Upper lobe of left lung (tissue), 6 donors: ENCODE data around the gene STMN1. TPM values are rescaled to one million over a fixed set of nuclear protein-coding genes. Genes with fewer than 3 reads are reported as not detected.

ENCODE experiments used
- ATAC-seq, 2 donors: fragments of 200-7000 bp; cut with Tn5 transposase; one replicate each; pipeline ENCODE4 v1.9.1; 2022; ENCODE audit warnings: mild to moderate bottlenecking in 2 of 2, moderate library complexity in 2 of 2; ENCODE audit not compliant: low FRiP score in 2 of 2
- DNase-seq, 2 donors: peaks; one replicate each; pipeline ENCODE4 v3.0.0-alpha.2; 2019 to 2020
- H3K27ac ChIP-seq, 4 donors: fragments of 200-600 bp; sonication (generic); one replicate each; pipeline ENCODE4 v1.5.1; 2016 to 2019
- H3K27me3 ChIP-seq, 4 donors: fragments of 200-600 bp; sonication (generic); one replicate each; pipeline ENCODE4 v1.5.1; 2017 to 2019
- H3K36me3 ChIP-seq, 4 donors: fragments of 200-600 bp; sonication (generic); one replicate each; pipeline ENCODE4 v1.5.1; 2016 to 2019
- H3K4me1 ChIP-seq, 4 donors: fragments of 200-600 bp; sonication (generic); one replicate each; pipeline ENCODE4 v1.5.1; 2018 to 2019
- H3K4me3 ChIP-seq, 4 donors: fragments of 200-600 bp; sonication (generic); one replicate each; pipeline ENCODE4 v1.5.1; 2017 to 2019; ENCODE audit warnings: mild to moderate bottlenecking in 2 of 4, moderate library complexity in 1 of 4
- H3K9me3 ChIP-seq, 4 donors: fragments of 200-600 bp; sonication (generic); one replicate each; pipeline ENCODE4 v1.5.1; 2018 to 2019
- EP300 ChIP-seq, 4 donors: sonication (generic); formaldehyde crosslinking; IDR thresholded peaks; one replicate each; pipeline ENCODE4 v1.5.1; 2017; ENCODE audit warnings: antibody characterized with exemption in 4 of 4, control low read depth in 2 of 4
- POLR2A ChIP-seq, 4 donors: fragments of 450-650 bp; IDR thresholded peaks; one replicate each; pipeline ENCODE4 v1.5.1; 2016 to 2017; ENCODE audit warnings: antibody characterized with exemption in 4 of 4, mild to moderate bottlenecking in 2 of 4
- POLR2AphosphoS5 ChIP-seq, 2 donors: sonication (generic); formaldehyde crosslinking; IDR thresholded peaks; one replicate each; pipeline ENCODE4 v1.5.1; 2017; ENCODE audit warnings: antibody characterized with exemption in 2 of 2
- WGBS, 2 donors: methylation state at CpG; one replicate each; pipeline ENCODE4 v1.1.5; 2017 to 2018; 5-methylcytosine and 5-hydroxymethylcytosine counted together
- total RNA-seq, 6 donors: library from RNA; depleted of rRNA in 4 of 6; stranded (reverse); fragments of >200 nt in 4 of 6; gene quantifications; one replicate each; pipeline versions ENCODE4 v1.1.0 to v1.2.1, GENCODE V29; 2016 to 2021
- TF ChIP-seq, protein P1 (sequence below), 6 experiments: fragments of 450-650 bp in 4 of 6; fragments of 200-600 bp in 2 of 6; sonication (generic) in 2 of 6; IDR thresholded peaks; one replicate each; pipeline ENCODE4 v1.5.1; 2016 to 2019; ENCODE audit warnings: antibody characterized with exemption in 6 of 6
- donor health status: DM: no; HTN: no; CAD: no; lungs with moderate emphysema.
- donor health status: DM: no; HTN: yes; CAD: no; lungs with severe emphysema.

Gene STMN1
- total RNA-seq, 6 donors from 2014 or later: 38.3 to 103 (median 52.2) TPM

DNA sequence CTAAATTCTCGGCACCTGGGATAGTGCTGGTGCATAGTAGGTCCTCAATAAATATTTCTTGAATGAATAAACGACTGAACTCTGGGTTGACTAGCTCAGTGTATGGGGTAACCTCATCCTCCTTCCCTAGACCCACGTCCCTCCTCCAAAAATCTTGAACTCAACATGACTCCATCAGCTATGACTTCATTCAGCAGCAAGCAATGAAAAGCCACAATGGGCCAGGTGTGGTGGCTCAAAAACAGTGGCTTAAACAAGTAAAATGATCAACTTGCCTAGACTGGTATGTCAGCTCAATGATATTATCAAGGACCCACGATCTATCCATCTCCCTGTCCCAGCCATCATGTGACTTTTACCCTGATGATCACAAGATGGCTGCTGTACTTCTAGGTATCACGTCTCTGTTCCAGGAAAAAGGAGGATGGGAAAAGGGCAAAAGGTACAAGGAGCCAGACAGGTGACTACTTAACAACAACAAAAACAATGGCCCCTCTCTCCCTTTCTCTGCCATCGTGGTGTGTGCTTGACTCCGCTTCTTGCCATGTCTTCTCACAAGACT is 17.7 kb downstream of the STMN1 start:
- Histone ChIP-seq H3K27ac (no peak overlapping the region), H3K27me3 (no peaks in the 10 kb centered on the region), H3K4me1 (peaks cover 6 to 20% (median 16%) of the 10 kb centered on the region in 4 donors), H3K4me3 (no peak overlapping the region), H3K9me3 (no peaks in the 10 kb centered on the region), H3K36me3 (no peaks in the 10 kb centered on the region)
- DNase-seq (no peak), ATAC-seq (no peak)
- WGBS, 2 donors: 81 to 83% methylated on average over 7 of the region's 7 CpGs
- TF ChIP-seq POLR2AphosphoS5 (IDR thresholded peaks at IDR 0.05) (no peak), POLR2A (IDR thresholded peaks at IDR 0.05) (no peak), EP300 (IDR thresholded peaks at IDR 0.05) (no peak)
- TF ChIP-seq, protein P1, sequence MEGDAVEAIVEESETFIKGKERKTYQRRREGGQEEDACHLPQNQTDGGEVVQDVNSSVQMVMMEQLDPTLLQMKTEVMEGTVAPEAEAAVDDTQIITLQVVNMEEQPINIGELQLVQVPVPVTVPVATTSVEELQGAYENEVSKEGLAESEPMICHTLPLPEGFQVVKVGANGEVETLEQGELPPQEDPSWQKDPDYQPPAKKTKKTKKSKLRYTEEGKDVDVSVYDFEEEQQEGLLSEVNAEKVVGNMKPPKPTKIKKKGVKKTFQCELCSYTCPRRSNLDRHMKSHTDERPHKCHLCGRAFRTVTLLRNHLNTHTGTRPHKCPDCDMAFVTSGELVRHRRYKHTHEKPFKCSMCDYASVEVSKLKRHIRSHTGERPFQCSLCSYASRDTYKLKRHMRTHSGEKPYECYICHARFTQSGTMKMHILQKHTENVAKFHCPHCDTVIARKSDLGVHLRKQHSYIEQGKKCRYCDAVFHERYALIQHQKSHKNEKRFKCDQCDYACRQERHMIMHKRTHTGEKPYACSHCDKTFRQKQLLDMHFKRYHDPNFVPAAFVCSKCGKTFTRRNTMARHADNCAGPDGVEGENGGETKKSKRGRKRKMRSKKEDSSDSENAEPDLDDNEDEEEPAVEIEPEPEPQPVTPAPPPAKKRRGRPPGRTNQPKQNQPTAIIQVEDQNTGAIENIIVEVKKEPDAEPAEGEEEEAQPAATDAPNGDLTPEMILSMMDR (IDR thresholded peaks at IDR 0.05): no peak

DNA sequence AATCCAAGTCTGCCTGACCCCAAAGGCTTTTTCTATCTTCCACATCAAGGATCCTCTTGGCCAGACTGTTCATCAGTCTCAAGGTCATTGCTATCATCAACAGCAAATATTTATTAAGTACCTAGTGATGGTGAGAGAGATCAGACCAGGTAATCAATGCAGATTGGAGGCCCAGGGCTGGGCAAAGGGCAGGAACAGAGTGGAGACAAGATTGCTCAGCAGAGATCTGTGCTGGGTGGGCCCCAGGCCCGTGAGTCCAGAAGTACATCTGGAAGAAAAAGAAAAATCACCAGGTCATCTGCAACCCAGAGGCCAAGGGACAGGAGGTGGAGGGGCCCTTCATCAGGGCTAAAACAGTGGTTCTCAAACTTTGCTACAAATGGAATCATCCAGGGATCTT is 20.6 kb downstream of the STMN1 start:
- WGBS, 2 donors: 68 to 80% methylated on average over 1 of the region's 1 CpG
- Histone ChIP-seq H3K27me3 (no peaks in the 10 kb centered on the region), H3K9me3 (no peaks in the 10 kb centered on the region), H3K27ac (no peak overlapping the region), H3K36me3 (no peaks in the 10 kb centered on the region), H3K4me3 (no peak overlapping the region), H3K4me1 (peaks cover 0 to 10% (median 4%) of the 10 kb centered on the region in 4 donors)
- TF ChIP-seq POLR2AphosphoS5 (IDR thresholded peaks at IDR 0.05) (no peak), POLR2A (IDR thresholded peaks at IDR 0.05) (no peak), EP300 (IDR thresholded peaks at IDR 0.05) (no peak)
- TF ChIP-seq, protein P1 (IDR thresholded peaks at IDR 0.05): no peak
- no peak for DNase-seq
- no peak for ATAC-seq

DNA sequence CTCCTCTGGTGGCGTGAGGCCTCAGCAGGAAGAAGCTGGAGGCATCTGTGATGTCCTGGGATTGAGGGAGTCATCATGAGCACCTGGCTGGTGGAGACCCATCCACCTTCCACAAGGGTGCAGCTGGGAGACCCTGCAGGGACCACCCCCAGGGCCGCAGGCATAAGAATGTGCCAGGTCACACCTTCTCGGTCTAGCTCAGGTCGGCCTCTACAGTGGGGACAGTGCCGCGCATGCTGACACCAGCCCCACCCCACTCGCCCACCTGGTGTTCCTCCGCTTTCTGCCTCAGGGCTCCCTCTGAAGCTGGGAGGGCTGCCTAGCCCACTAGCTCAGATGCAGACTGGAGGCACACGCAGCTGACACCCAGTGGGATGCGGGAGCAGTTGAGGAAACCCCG is 25.0 kb downstream of the STMN1 start:
- no peak for TF ChIP-seq POLR2AphosphoS5 (IDR thresholded peaks at IDR 0.05)
- TF ChIP-seq, protein P1 (IDR thresholded peaks at IDR 0.05): no peak
- TF ChIP-seq EP300 (IDR thresholded peaks at IDR 0.05): no peak
- no peak for TF ChIP-seq POLR2A (IDR thresholded peaks at IDR 0.05)
- Histone ChIP-seq H3K27me3 (no peaks in the 10 kb centered on the region), H3K4me1 (peaks cover 0 to 4% (median 3%) of the 10 kb centered on the region in 4 donors), H3K4me3 (no peak overlapping the region), H3K9me3 (no peaks in the 10 kb centered on the region), H3K36me3 (no peaks in the 10 kb centered on the region), H3K27ac (no peak overlapping the region)
- DNase-seq: no peak
- 87 to 100% methylated on average over 5 to 11 of the region's 11 CpGs for WGBS, 2 donors
- peak in 1 of 2 donors; percentile 10 for ATAC-seq

DNA sequence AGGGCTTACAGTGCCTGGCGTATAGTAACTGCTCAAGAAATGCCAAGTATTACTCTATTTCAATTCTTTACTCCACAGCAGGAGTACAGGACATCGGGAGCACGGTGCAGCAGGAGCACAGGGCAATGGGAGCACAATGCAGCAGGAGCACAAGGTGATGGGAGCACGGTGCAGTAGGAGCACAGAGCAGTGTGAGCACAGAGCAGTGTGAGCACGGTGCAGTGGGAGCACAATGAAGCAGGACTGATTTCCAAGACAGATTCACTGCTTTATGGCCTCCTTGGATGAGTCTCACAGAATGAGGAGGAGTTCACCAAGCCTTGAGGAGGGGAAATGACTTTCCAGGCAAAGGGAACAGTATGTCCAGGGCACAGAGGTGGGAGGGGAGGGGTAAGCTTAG is 25.7 kb downstream of the STMN1 start:
- ATAC-seq (no peak), DNase-seq (no peak)
- no peaks in the 10 kb centered on the region for H3K36me3 ChIP-seq
- H3K9me3 ChIP-seq: no peaks in the 10 kb centered on the region
- WGBS, 2 donors: 96 to 98% methylated on average over 5 of the region's 5 CpGs
- no peak overlapping the region for H3K4me3 ChIP-seq
- no peak for TF ChIP-seq POLR2AphosphoS5 (IDR thresholded peaks at IDR 0.05)
- TF ChIP-seq, protein P1 (IDR thresholded peaks at IDR 0.05): no peak
- TF ChIP-seq POLR2A (IDR thresholded peaks at IDR 0.05): no peak
- no peak for TF ChIP-seq EP300 (IDR thresholded peaks at IDR 0.05)
- no peaks in the 10 kb centered on the region for H3K27me3 ChIP-seq
- H3K27ac ChIP-seq: no peak overlapping the region
- H3K4me1 ChIP-seq: peaks cover 0 to 11% (median 8%) of the 10 kb centered on the region in 4 donors

DNA sequence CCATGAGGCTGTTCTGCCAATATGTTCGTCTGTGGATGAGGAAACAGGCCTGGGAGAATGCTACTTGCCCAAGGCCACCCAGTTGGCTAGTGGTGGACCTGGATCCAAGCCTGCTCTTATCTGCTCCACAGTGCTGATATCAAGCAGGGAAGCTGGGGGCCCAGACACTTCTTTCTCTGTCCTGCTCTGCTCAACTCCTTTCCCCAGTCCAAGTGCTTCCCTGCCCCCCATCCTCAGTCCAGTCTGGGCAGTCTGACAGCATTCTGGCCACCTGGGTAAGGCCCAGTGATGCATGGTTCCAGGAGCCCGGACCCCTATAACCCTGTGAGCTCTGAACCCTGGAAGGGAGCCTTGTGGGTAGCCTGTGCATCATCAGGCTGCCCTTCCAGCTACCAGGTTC is 26.5 kb downstream of the STMN1 start:
- DNase-seq (no peak), ATAC-seq (no peak)
- Histone ChIP-seq H3K4me3 (no peak overlapping the region), H3K4me1 (peaks cover 3 to 19% (median 12%) of the 10 kb centered on the region in 4 donors), H3K36me3 (no peaks in the 10 kb centered on the region), H3K27me3 (no peaks in the 10 kb centered on the region), H3K27ac (no peak overlapping the region), H3K9me3 (no peaks in the 10 kb centered on the region)
- WGBS, 2 donors: 50 to 78% methylated on average over 1 to 2 of the region's 2 CpGs
- no peak for TF ChIP-seq POLR2AphosphoS5 (IDR thresholded peaks at IDR 0.05)
- TF ChIP-seq, protein P1 (IDR thresholded peaks at IDR 0.05): no peak
- no peak for TF ChIP-seq POLR2A (IDR thresholded peaks at IDR 0.05)
- TF ChIP-seq EP300 (IDR thresholded peaks at IDR 0.05): no peak
